Measurements from ENCODE around the gene SEC14L6. TPM values are rescaled to one million over a fixed set of nuclear protein-coding genes. Genes with fewer than 3 reads are reported as not detected.

The SEC14L6 gene
- polyA plus RNA-seq, 3 donors: not detected

DNA sequence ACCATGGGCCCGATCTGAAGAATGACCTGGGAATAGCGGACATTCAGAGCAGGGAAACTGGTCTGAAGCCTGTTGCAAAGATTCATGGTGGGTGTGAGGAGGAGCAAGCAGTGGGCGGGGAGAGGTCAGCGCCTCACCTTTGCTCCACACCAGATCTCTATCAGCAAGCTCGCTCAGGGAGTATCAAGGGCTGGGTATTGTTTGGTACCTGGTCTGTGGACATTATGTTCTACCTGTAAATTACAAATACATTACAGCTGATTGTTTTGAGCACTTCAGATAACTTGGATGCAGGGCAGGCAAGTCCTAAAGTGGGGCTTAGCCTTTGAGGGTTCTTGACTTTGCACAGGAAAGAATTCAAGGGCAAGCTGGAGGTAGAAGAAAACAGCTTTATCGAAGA lies 30.3 kb downstream of the SEC14L6 start:
- Histone ChIP-seq H3K4me3 (replicated peaks in 1 of 3; ENCODE audit: low read depth in 2 of 3, low read length in 3 of 3) (no peak overlapping the region), H3K79me2 (ENCODE audit: insufficient read depth, low read length) (no peaks in the 10 kb centered on the region), H3K27ac (ENCODE audit: low read depth in 1 of 2, low read length in 2 of 2) (no peak overlapping the region), H4K20me1 (ENCODE audit: insufficient read depth, low read length) (no peaks in the 10 kb centered on the region), H3K27me3 (ENCODE audit: control insufficient read depth in 2 of 2, insufficient read depth in 2 of 2, low read length in 2 of 2) (no peaks in the 10 kb centered on the region), H3K4me1 (ENCODE audit: control insufficient read depth in 1 of 2, insufficient read depth in 2 of 2, low read length in 2 of 2) (no peaks in the 10 kb centered on the region), H3K9me3 (replicated peaks in 1 of 2; ENCODE audit: control insufficient read depth in 1 of 2, insufficient read depth in 1 of 2, low read length in 2 of 2) (peaks cover 0 to 3% of the 10 kb centered on the region in 2 donors), H3K9ac (ENCODE audit: insufficient read depth, low read length, poor library complexity, severe bottlenecking) (no peak overlapping the region), H3K4me2 (replicated peaks; ENCODE audit: extremely low read depth, low read length, poor library complexity, severe bottlenecking) (no peak overlapping the region), H2AFZ (ENCODE audit: insufficient read depth, low read depth, low read length, poor library complexity, severe bottlenecking) (no peak overlapping the region), H3K36me3 (replicated peaks in 1 of 2; ENCODE audit: control insufficient read depth in 1 of 2, insufficient read depth in 2 of 2, low read length in 2 of 2) (no peaks in the 10 kb centered on the region)
- peaks cover 6 to 10% (median 7%) of the 10 kb centered on the region in 3 donors for H3K27me3 Mint-ChIP-seq (ENCODE audit: low read depth in 3 of 3)
- no peaks in the 10 kb centered on the region for H3K36me3 Mint-ChIP-seq
- H3K9me3 Mint-ChIP-seq: peaks cover 0 to 12% (median 4%) of the 10 kb centered on the region in 7 donors
- H3K27ac Mint-ChIP-seq: peak overlapping the region in 1 of 7 donors; percentile 43
- 100% methylated on average over 1 of the region's 6 CpGs for WGBS (ENCODE audit: insufficient coverage)
- H3K4me1 Mint-ChIP-seq: no peaks in the 10 kb centered on the region
- TF ChIP-seq, protein P1, sequence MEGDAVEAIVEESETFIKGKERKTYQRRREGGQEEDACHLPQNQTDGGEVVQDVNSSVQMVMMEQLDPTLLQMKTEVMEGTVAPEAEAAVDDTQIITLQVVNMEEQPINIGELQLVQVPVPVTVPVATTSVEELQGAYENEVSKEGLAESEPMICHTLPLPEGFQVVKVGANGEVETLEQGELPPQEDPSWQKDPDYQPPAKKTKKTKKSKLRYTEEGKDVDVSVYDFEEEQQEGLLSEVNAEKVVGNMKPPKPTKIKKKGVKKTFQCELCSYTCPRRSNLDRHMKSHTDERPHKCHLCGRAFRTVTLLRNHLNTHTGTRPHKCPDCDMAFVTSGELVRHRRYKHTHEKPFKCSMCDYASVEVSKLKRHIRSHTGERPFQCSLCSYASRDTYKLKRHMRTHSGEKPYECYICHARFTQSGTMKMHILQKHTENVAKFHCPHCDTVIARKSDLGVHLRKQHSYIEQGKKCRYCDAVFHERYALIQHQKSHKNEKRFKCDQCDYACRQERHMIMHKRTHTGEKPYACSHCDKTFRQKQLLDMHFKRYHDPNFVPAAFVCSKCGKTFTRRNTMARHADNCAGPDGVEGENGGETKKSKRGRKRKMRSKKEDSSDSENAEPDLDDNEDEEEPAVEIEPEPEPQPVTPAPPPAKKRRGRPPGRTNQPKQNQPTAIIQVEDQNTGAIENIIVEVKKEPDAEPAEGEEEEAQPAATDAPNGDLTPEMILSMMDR (IDR thresholded peaks at IDR 0.05): no peak
- intact Hi-C loops (cut with micrococcal nuclease): no loop called here
- H3K4me3 Mint-ChIP-seq: no peak overlapping the region
- no peak for DNase-seq

DNA sequence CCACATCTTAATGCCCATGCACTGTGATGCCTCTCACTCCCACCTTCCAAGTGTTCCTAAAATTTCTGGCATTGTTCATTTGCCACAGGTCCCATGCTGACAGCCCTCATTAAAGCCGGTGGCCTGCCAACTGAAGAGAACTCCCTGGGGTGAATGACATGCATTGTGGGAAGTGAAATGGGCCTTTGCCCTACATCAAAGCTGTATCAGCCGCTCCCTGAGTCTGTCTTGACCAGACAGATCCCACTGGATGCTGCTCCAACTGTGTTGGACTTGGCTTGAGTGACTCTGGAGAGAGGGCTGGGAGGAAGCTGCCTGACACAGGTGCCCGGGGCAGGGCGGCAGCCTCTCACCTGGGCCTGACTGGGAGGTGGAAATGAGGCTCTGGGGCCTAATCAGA lies 32.3 kb downstream of the SEC14L6 start:
- 100% methylated on average over 2 of the region's 4 CpGs for WGBS (ENCODE audit: insufficient coverage)
- Histone ChIP-seq H3K9me3 (replicated peaks in 1 of 2; ENCODE audit: control insufficient read depth in 1 of 2, insufficient read depth in 1 of 2, low read length in 2 of 2) (peaks cover 0 to 3% of the 10 kb centered on the region in 2 donors), H3K4me2 (replicated peaks; ENCODE audit: extremely low read depth, low read length, poor library complexity, severe bottlenecking) (no peak overlapping the region), H3K4me3 (replicated peaks in 1 of 3; ENCODE audit: low read depth in 2 of 3, low read length in 3 of 3) (no peak overlapping the region), H4K20me1 (ENCODE audit: insufficient read depth, low read length) (no peaks in the 10 kb centered on the region), H3K27ac (ENCODE audit: low read depth in 1 of 2, low read length in 2 of 2) (no peak overlapping the region), H3K27me3 (ENCODE audit: control insufficient read depth in 2 of 2, insufficient read depth in 2 of 2, low read length in 2 of 2) (no peaks in the 10 kb centered on the region), H3K9ac (ENCODE audit: insufficient read depth, low read length, poor library complexity, severe bottlenecking) (no peak overlapping the region), H3K4me1 (ENCODE audit: control insufficient read depth in 1 of 2, insufficient read depth in 2 of 2, low read length in 2 of 2) (no peaks in the 10 kb centered on the region), H3K36me3 (replicated peaks in 1 of 2; ENCODE audit: control insufficient read depth in 1 of 2, insufficient read depth in 2 of 2, low read length in 2 of 2) (no peaks in the 10 kb centered on the region), H2AFZ (ENCODE audit: insufficient read depth, low read depth, low read length, poor library complexity, severe bottlenecking) (no peak overlapping the region), H3K79me2 (ENCODE audit: insufficient read depth, low read length) (no peaks in the 10 kb centered on the region)
- no peak overlapping the region for H3K4me3 Mint-ChIP-seq
- no peaks in the 10 kb centered on the region for H3K36me3 Mint-ChIP-seq
- peaks cover 8 to 10% (median 10%) of the 10 kb centered on the region in 3 donors for H3K27me3 Mint-ChIP-seq (ENCODE audit: low read depth in 3 of 3)
- peaks cover 0 to 12% (median 6%) of the 10 kb centered on the region in 7 donors for H3K9me3 Mint-ChIP-seq
- H3K27ac Mint-ChIP-seq: no peak overlapping the region
- intact Hi-C loops (cut with micrococcal nuclease): no loop called here
- TF ChIP-seq, protein P1 (IDR thresholded peaks at IDR 0.05): no peak
- H3K4me1 Mint-ChIP-seq: no peaks in the 10 kb centered on the region
- DNase-seq: no peak

All from CD14-positive monocyte (primary cell).